SK-N-SH (cell line): ENCODE data around the gene LINC00237. TPM values are rescaled to one million over a fixed set of nuclear protein-coding genes. Genes with fewer than 3 reads are reported as not detected.

Source experiments
- CTCF ChIA-PET: fragments of 300-600, 350-600 bp; formaldehyde crosslinking; extraction: SDS; loops from one replicate; lab custom pipeline; 2021; lab: Yijun Ruan, JAX
- POLR2A ChIA-PET: fragments of 350-600 bp; sonication (Branson Sonifier 250); formaldehyde crosslinking; extraction: SDS; loops from one replicate; lab custom pipeline; 2020; ENCODE audit warnings: antibody characterized with exemption, inconsistent platforms; lab: Yijun Ruan, JAX
- DNase-seq: peaks from one replicate; pipeline ENCODE4 v3.0.0; 2012
- H2AFZ ChIP-seq: fragments of 200-600 bp; sonication (generic); 2 replicates; pipeline ENCODE4 v1.8.1; 2016; ENCODE audit warnings: antibody characterized with exemption, mild to moderate bottlenecking, low read depth
- H3F3A ChIP-seq: fragments of 200-600 bp; sonication (generic); replicated peaks from 2 replicates; pipeline ENCODE3; 2016; ENCODE audit warnings: antibody characterized with exemption, mild to moderate bottlenecking; ENCODE audit not compliant: insufficient read depth
- H3K27ac ChIP-seq, 2 experiments: fragments of 200-500 bp in 1 of 2; fragments of 200-600 bp in 1 of 2; sonication (Bioruptor generic) in 1 of 2; sonication (generic), shearing (Covaris generic) in 1 of 2; 2 replicates each; pipeline versions ENCODE4 v1.5.1 to v1.6.1; 2014 to 2016; ENCODE audit warnings: low read depth in 2 of 2, inconsistent platforms in 1 of 2, low read length in 1 of 2, mild to moderate bottlenecking in 1 of 2, mixed read lengths in 1 of 2
- H3K27me3 ChIP-seq: fragments of 200-600 bp; sonication (generic), shearing (Covaris generic); 2 replicates; pipeline ENCODE4 v1.6.1; 2016; ENCODE audit warnings: mixed run types; ENCODE audit not compliant: insufficient read depth
- H3K36me3 ChIP-seq, 2 experiments: fragments of 200-500 bp in 1 of 2; fragments of 200-600 bp in 1 of 2; sonication (Bioruptor generic) in 1 of 2; sonication (generic) in 1 of 2; replicated peaks in 1 of 2; 2 replicates each; pipeline versions ENCODE3 to v1.5.1; 2014 to 2016; ENCODE audit warnings: low read length in 1 of 2, mild to moderate bottlenecking in 1 of 2; ENCODE audit not compliant: insufficient read depth in 2 of 2, control insufficient read depth in 1 of 2
- H3K4me1 ChIP-seq, 2 experiments: fragments of 200-500 bp in 1 of 2; fragments of 200-600 bp in 1 of 2; sonication (Bioruptor generic) in 1 of 2; sonication (generic), shearing (Covaris generic) in 1 of 2; 2 replicates each; pipeline versions ENCODE4 v1.5.1 to v1.6.1; 2014 to 2016; ENCODE audit warnings: low read depth in 1 of 2, low read length in 1 of 2, mixed run types in 1 of 2; ENCODE audit not compliant: insufficient read depth in 2 of 2, control insufficient read depth in 1 of 2
- H3K4me2 ChIP-seq: fragments of 200-600 bp; sonication (generic), shearing (Covaris generic); 2 replicates; pipeline ENCODE4 v1.6.1; 2017; ENCODE audit warnings: mixed run types
- H3K4me3 ChIP-seq, 2 experiments: fragments of 200-500 bp in 1 of 2; fragments of 200-600 bp in 1 of 2; sonication (Bioruptor generic) in 1 of 2; sonication (generic), shearing (Covaris generic) in 1 of 2; 2 replicates each; pipeline versions ENCODE4 v1.5.1 to v1.8.1; 2014 to 2016; ENCODE audit warnings: low read depth in 2 of 2, inconsistent platforms in 1 of 2, low read length in 1 of 2, mild to moderate bottlenecking in 1 of 2, mixed read lengths in 1 of 2, moderate library complexity in 1 of 2
- H3K79me2 ChIP-seq: fragments of 200-600 bp; sonication (generic); 2 replicates; pipeline ENCODE4 v1.8.1; 2017; ENCODE audit warnings: mild to moderate bottlenecking; ENCODE audit not compliant: insufficient read depth
- H3K9ac ChIP-seq: fragments of 200-600 bp; sonication (generic); 2 replicates; pipeline ENCODE4 v1.6.1; 2017; ENCODE audit warnings: mixed run types
- H3K9me2 ChIP-seq: fragments of 200-600 bp; sonication (generic); 2 replicates; pipeline ENCODE4 v1.6.1; 2017; ENCODE audit warnings: mixed run types
- H3K9me3 ChIP-seq: fragments of 200-600 bp; sonication (generic); 2 replicates; pipeline ENCODE4 v1.6.1; 2017; ENCODE audit warnings: mixed run types, mild to moderate bottlenecking, moderate library complexity
- H4K20me1 ChIP-seq: fragments of 200-600 bp; sonication (generic); 2 replicates; pipeline ENCODE4 v1.6.1; 2017; ENCODE audit warnings: mild to moderate bottlenecking, mixed run types; ENCODE audit not compliant: insufficient read depth
- ELF1 ChIP-seq: IDR thresholded peaks from 2 replicates; pipeline ENCODE4 v1.4.0; 2012
- EZH2phosphoT487 ChIP-seq: fragments of 200-600 bp; sonication (generic); IDR thresholded peaks from 2 replicates; pipeline ENCODE4 v1.6.1; 2017; ENCODE audit warnings: low read depth, mixed run types, mild to moderate bottlenecking, antibody characterized with exemption, moderate library complexity, borderline replicate concordance
- JUND ChIP-seq: IDR thresholded peaks from 2 replicates; pipeline ENCODE4 v1.4.0; 2012
- MXI1 ChIP-seq: IDR thresholded peaks from 2 replicates; pipeline ENCODE4 v1.6.1; 2012; ENCODE audit warnings: mild to moderate bottlenecking, low read depth, low read length, improper control_type of control experiment
- NFIC ChIP-seq: IDR thresholded peaks from 2 replicates; pipeline ENCODE4 v1.4.0; 2012; ENCODE audit warnings: borderline replicate concordance
- NRF1 ChIP-seq: IDR thresholded peaks from 2 replicates; pipeline ENCODE4 v1.6.1; 2012; ENCODE audit warnings: low read depth, mild to moderate bottlenecking, low read length
- POLR2AphosphoS5 ChIP-seq: IDR thresholded peaks from 2 replicates; pipeline ENCODE4 v1.6.1; 2012; ENCODE audit warnings: low read depth, low read length
- RAD21 ChIP-seq: IDR thresholded peaks from 2 replicates; pipeline ENCODE4 v1.6.1; 2012; ENCODE audit warnings: mild to moderate bottlenecking, low read length
- RFX5 ChIP-seq: IDR thresholded peaks from 2 replicates; pipeline ENCODE4 v1.6.1; 2012; ENCODE audit warnings: mild to moderate bottlenecking, improper control_type of control experiment, low read length
- TAF1 ChIP-seq: IDR thresholded peaks from 2 replicates; pipeline ENCODE4 v1.6.1; 2012; ENCODE audit warnings: low read depth, mild to moderate bottlenecking, low read length, moderate library complexity, borderline replicate concordance
- TCF12 ChIP-seq: IDR thresholded peaks from 2 replicates; pipeline ENCODE4 v1.4.0; 2012
- TEAD4 ChIP-seq: IDR thresholded peaks from 2 replicates; pipeline ENCODE4 v1.4.0; 2012; ENCODE audit warnings: mild to moderate bottlenecking, borderline replicate concordance; ENCODE audit not compliant: insufficient read depth
- YY1 ChIP-seq: IDR thresholded peaks from 2 replicates; pipeline ENCODE4 v1.4.0; 2012; ENCODE audit warnings: low read depth, mild to moderate bottlenecking
- WGBS: methylation state at CpG from one replicate; pipeline ENCODE4 v1.1.6; 2017; ENCODE audit warnings: low lambda C conversion rate; 5-methylcytosine and 5-hydroxymethylcytosine counted together
- polyA plus RNA-seq, 3 experiments: library from polyadenylated mRNA; depleted of rRNA; stranded (reverse); fragments of >200 nt; gene quantifications; 2 replicates each; pipeline ENCODE4 v1.2.3, GENCODE V29; 2012
- TF ChIP-seq, protein P1 (sequence below): fragments of 200-600 bp; sonication (generic); IDR thresholded peaks from 2 replicates; pipeline ENCODE4 v1.6.1; 2017; ENCODE audit warnings: antibody characterized with exemption, mild to moderate bottlenecking, moderate library complexity
- TF ChIP-seq, protein P2 (sequence below): fragments of 150-350 bp; IDR thresholded peaks from 2 replicates; pipeline ENCODE4 v1.6.1; 2016; ENCODE audit warnings: mild to moderate bottlenecking, low read depth, low read length
- TF ChIP-seq, protein P3 (sequence below): IDR thresholded peaks from 2 replicates; pipeline ENCODE4 v1.4.0; 2012; ENCODE audit warnings: low read depth, borderline replicate concordance
- TF ChIP-seq, protein P4 (sequence below): IDR thresholded peaks from 2 replicates; pipeline ENCODE4 v1.4.0; 2012; ENCODE audit warnings: low read depth
- TF ChIP-seq, protein P5 (sequence below): IDR thresholded peaks from 2 replicates; pipeline ENCODE4; 2012
- TF ChIP-seq, protein P6 (sequence below): fragments of 150-350 bp; IDR thresholded peaks from 2 replicates; pipeline ENCODE4 v1.6.1; 2017; ENCODE audit warnings: antibody characterized with exemption, low read length, low read depth, borderline replicate concordance

Gene LINC00237
- polyA plus RNA-seq, 1 of the 3 experiments (the other 2 are of a cell fraction) = not detected

DNA sequence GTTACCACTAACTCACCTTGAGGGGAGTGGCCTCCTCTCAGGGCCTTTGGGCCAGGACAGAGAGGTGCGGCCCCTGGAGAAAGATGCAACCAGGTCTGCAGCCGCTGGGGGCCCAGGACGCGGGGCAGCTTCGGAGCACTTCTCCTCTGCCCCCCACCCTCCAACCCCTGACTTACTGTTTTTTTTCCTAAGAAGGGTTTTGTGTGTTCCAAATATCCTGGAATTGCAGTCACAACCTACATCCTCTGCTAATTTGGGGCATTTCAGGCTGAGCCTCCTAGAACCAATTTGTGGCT is 1.7 kb downstream of the LINC00237 start:
- ChIA-PET CTCF (interaction anchor here (1.0 to 2.8 kb wide), 2 partner anchors 131 to 401 kb away, joined by 4 to 11 read pairs; no protein-coding TSS in a partner anchor), POLR2A (no interaction called here)

DNA sequence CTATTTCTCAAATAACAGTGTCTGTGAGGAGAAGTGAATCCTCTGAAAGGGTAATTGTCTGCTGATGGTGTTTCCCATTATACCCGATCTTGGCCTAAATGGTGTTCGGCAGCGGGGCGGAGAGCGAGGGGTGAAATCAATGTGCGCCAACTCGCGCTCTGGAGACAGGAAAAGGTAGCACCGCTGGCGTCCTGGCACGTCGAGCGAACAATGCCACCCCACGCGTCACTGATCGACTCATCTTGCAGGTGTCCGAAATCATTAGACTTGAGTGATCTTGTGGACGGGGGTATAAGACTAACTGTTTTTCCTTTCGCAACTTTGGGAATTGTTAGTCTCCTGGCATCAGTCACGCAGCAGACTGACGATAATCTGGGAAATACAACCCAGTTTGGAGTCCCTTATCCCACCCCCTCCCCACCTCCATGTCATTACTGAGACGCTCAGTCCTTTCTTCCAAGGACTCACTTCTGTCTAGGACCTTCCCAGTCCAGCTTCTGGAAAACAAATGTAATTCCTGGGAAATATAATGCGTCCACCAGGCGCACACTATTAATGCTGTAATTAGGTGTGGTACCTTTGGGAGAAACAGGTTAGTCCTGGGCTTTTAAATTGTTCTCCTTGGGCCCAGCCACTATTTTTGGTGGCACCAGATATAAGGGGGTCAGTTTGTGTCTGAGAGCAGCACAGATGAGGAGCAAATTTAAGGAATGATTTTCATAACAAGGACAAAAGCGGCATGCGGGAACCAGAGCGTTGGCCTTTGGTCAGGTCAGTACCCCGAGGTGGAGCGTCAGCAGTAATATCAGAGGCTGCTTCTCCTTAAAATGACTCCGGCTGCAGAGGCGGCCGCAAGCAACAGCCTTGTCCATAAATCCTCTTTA is 2.3 kb downstream of the LINC00237 start:
- no peaks in the 10 kb centered on the region for H3K79me2 ChIP-seq
- peaks cover 90% of the 10 kb centered on the region for H3K27me3 ChIP-seq
- ChIA-PET CTCF (interaction anchor here (1.7 to 2.8 kb wide), 3 partner anchors 7 to 132 kb away, joined by 6 to 11 read pairs (median 6); no protein-coding TSS in a partner anchor), POLR2A (no interaction called here)
- no peaks in the 10 kb centered on the region for H3F3A ChIP-seq
- peak; percentile 19 for DNase-seq
- WGBS = 30% methylated on average over 31 of the region's 32 CpGs
- H3K4me3 ChIP-seq = no peak overlapping the region
- peaks cover 0 to 23% of the 10 kb centered on the region in 2 experiments; a peak in 1 of 4 replicates for H3K4me1 ChIP-seq
- no peak overlapping the region for H3K4me2 ChIP-seq
- H3K9me3 ChIP-seq = no peaks in the 10 kb centered on the region
- no peak overlapping the region for H2AFZ ChIP-seq
- H3K9me2 ChIP-seq = no peaks in the 10 kb centered on the region
- no peaks in the 10 kb centered on the region for H4K20me1 ChIP-seq
- H3K9ac ChIP-seq = no peak overlapping the region
- no peaks in the 10 kb centered on the region for H3K36me3 ChIP-seq
- no peak overlapping the region for H3K27ac ChIP-seq
- TF ChIP-seq ELF1 (no peak), TEAD4 (no peak), RFX5 (no peak), TAF1 (no peak), NFIC (no peak), YY1 (no peak), EZH2phosphoT487 (no peak), RAD21 (no peak), JUND (no peak), MXI1 (no peak), POLR2AphosphoS5 (no peak)
- TF ChIP-seq, protein P1, sequence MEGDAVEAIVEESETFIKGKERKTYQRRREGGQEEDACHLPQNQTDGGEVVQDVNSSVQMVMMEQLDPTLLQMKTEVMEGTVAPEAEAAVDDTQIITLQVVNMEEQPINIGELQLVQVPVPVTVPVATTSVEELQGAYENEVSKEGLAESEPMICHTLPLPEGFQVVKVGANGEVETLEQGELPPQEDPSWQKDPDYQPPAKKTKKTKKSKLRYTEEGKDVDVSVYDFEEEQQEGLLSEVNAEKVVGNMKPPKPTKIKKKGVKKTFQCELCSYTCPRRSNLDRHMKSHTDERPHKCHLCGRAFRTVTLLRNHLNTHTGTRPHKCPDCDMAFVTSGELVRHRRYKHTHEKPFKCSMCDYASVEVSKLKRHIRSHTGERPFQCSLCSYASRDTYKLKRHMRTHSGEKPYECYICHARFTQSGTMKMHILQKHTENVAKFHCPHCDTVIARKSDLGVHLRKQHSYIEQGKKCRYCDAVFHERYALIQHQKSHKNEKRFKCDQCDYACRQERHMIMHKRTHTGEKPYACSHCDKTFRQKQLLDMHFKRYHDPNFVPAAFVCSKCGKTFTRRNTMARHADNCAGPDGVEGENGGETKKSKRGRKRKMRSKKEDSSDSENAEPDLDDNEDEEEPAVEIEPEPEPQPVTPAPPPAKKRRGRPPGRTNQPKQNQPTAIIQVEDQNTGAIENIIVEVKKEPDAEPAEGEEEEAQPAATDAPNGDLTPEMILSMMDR = no peak
- TF ChIP-seq, protein P2, sequence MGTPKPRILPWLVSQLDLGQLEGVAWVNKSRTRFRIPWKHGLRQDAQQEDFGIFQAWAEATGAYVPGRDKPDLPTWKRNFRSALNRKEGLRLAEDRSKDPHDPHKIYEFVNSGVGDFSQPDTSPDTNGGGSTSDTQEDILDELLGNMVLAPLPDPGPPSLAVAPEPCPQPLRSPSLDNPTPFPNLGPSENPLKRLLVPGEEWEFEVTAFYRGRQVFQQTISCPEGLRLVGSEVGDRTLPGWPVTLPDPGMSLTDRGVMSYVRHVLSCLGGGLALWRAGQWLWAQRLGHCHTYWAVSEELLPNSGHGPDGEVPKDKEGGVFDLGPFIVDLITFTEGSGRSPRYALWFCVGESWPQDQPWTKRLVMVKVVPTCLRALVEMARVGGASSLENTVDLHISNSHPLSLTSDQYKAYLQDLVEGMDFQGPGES = no peak
- TF ChIP-seq, protein P3, sequence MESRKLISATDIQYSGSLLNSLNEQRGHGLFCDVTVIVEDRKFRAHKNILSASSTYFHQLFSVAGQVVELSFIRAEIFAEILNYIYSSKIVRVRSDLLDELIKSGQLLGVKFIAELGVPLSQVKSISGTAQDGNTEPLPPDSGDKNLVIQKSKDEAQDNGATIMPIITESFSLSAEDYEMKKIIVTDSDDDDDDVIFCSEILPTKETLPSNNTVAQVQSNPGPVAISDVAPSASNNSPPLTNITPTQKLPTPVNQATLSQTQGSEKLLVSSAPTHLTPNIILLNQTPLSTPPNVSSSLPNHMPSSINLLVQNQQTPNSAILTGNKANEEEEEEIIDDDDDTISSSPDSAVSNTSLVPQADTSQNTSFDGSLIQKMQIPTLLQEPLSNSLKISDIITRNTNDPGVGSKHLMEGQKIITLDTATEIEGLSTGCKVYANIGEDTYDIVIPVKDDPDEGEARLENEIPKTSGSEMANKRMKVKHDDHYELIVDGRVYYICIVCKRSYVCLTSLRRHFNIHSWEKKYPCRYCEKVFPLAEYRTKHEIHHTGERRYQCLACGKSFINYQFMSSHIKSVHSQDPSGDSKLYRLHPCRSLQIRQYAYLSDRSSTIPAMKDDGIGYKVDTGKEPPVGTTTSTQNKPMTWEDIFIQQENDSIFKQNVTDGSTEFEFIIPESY = no peak

More for the DNA sequence above, 1.7 kb downstream of the LINC00237 start:
- TF ChIP-seq, protein P4, sequence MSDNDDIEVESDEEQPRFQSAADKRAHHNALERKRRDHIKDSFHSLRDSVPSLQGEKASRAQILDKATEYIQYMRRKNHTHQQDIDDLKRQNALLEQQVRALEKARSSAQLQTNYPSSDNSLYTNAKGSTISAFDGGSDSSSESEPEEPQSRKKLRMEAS = no peak
- TF ChIP-seq, protein P5, sequence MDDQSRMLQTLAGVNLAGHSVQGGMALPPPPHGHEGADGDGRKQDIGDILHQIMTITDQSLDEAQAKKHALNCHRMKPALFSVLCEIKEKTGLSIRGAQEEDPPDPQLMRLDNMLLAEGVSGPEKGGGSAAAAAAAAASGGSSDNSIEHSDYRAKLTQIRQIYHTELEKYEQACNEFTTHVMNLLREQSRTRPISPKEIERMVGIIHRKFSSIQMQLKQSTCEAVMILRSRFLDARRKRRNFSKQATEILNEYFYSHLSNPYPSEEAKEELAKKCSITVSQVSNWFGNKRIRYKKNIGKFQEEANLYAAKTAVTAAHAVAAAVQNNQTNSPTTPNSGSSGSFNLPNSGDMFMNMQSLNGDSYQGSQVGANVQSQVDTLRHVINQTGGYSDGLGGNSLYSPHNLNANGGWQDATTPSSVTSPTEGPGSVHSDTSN = no peak
- TF ChIP-seq JUND = no peak
- no peak for TF ChIP-seq ELF1
- TF ChIP-seq TCF12 = no peak
- TF ChIP-seq NRF1 = no peak
- TF ChIP-seq RFX5 = no peak
- TF ChIP-seq, protein P6, sequence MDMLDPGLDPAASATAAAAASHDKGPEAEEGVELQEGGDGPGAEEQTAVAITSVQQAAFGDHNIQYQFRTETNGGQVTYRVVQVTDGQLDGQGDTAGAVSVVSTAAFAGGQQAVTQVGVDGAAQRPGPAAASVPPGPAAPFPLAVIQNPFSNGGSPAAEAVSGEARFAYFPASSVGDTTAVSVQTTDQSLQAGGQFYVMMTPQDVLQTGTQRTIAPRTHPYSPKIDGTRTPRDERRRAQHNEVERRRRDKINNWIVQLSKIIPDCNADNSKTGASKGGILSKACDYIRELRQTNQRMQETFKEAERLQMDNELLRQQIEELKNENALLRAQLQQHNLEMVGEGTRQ = no peak
- Histone ChIP-seq H3K27ac (no peak overlapping the region), H3F3A (no peaks in the 10 kb centered on the region), H2AFZ (no peak overlapping the region), H3K4me3 (no peak overlapping the region), H3K9ac (no peak overlapping the region), H3K9me2 (no peaks in the 10 kb centered on the region), H3K9me3 (no peaks in the 10 kb centered on the region), H3K79me2 (no peaks in the 10 kb centered on the region), H4K20me1 (no peaks in the 10 kb centered on the region), H3K27me3 (peaks cover 84% of the 10 kb centered on the region), H3K4me2 (no peak overlapping the region), H3K4me1 (peaks cover 0 to 23% of the 10 kb centered on the region in 2 experiments; a peak in 1 of 4 replicates), H3K36me3 (no peaks in the 10 kb centered on the region)
- peak; percentile 10 for DNase-seq
- 82% methylated on average over 5 of the region's 5 CpGs for WGBS
